HG02623 (cell line): Measurements from ENCODE around the gene NCKAP5L.

ENCODE experiments used
- ATAC-seq: cut with Tn5 transposase; IDR thresholded peaks from one replicate; pipeline ENCODE4 v1.9.1; 2021; ENCODE audit warnings: moderate library complexity; ENCODE audit not compliant: unreplicated experiment

NCKAP5L gene

GRCh38 chr12:49741882-49742620 is 86.2 kb downstream of the NCKAP5L start:
- peak; percentile 42 for ATAC-seq
